MM.1S (cell line): Measurements from ENCODE around the gene MEGF11.

Experiments used
- CTCF ChIP-seq: fragments of 300-600 bp; sonication (generic); IDR thresholded peaks from 2 replicates; pipeline ENCODE4 v1.5.1; 2016; ENCODE audit warnings: antibody characterized with exemption, low read length, mixed read lengths
- EZH2 ChIP-seq: fragments of 300-600 bp; sonication (generic); optimal IDR thresholded peaks from 2 replicates; pipeline ENCODE3; 2017; ENCODE audit warnings: low read depth, mild to moderate bottlenecking, antibody characterized with exemption, low read length, mixed read lengths

GRCh38 chr15:66072616-66073361 is 180.8 kb downstream of the MEGF11 start:
- TF ChIP-seq EZH2 (no peak), CTCF (no peak)
